ENCODE data around the gene PLEKHA8. TPM values are rescaled to one million over a fixed set of nuclear protein-coding genes. Genes with fewer than 3 reads are reported as not detected.
"Not testable (repeated sequence)": the region's sequence is repeated elsewhere in the genome, so short reads cannot be mapped to it uniquely, and the experiment has no call there.

PLEKHA8 gene
- total RNA-seq, 1 donor from 2014 or later: 3.4 TPM

DNA sequence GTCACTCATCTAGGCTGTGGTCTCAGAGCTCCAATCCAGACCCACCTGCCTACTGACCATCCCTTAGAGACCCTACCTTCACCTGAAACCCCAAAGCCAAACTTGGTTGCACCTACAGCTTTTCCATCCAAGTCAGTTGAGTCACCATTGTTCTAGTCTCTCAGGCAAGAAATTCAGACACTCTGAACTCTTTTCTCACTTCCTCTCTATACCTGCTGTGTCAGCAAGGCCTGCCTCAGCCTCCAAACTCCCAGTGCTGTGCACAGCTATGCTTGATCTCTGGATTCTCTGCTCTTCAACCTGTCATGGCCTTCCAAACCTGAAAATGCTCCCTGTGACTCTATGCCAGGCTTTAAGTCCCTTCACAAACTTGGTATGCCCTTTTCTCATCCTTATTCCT is 59.2 kb downstream of the PLEKHA8 start:
- intact Hi-C loops (cut with micrococcal nuclease): no loop called here
- DNase-seq: no peak
- no peak for ATAC-seq

DNA sequence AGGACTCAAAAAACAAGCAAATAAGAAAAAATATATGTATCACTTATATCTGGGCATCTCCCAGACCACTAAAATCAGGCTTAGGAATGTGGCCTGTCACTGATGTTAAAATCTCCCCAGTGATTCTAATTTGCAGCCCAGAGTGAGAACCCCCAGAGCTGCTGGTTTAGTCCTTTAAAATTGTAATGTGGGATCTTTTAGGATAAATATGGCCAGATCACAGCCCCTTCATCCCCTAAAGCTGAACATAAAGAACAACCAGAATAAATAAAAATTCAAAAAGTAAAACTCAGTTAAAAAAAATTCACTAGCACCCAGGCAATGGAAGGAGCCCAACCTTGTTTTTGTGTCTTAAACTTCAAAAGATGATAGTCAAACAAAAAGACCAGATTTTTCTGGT is 60.1 kb downstream of the PLEKHA8 start:
- ATAC-seq (no peak), DNase-seq (no peak)

DNA sequence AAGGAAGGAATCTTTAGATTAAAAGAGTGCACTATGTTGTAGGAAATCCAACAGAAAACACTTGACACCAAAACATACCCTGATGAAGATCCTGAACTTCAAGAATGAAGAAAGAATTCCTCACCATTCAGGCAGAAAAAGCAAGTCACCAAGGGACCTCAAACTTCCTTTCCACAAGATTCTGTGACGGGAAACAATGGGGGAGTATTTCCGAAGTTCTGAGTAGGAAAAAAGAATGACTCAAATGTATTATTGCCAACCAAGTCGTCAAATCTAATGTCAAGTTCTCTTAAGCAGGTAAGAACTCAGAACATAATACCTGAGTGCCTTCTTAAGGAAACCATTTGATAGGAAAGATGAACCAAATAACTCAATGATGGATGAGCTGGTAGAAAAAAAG is 61.9 kb downstream of the PLEKHA8 start:
- no peak for ATAC-seq
- no peak for DNase-seq
- intact Hi-C loops (cut with micrococcal nuclease): no loop called here

More for the DNA sequence above, 60.1 kb downstream of the PLEKHA8 start:
- intact Hi-C loops (cut with micrococcal nuclease): no loop called here

DNA sequence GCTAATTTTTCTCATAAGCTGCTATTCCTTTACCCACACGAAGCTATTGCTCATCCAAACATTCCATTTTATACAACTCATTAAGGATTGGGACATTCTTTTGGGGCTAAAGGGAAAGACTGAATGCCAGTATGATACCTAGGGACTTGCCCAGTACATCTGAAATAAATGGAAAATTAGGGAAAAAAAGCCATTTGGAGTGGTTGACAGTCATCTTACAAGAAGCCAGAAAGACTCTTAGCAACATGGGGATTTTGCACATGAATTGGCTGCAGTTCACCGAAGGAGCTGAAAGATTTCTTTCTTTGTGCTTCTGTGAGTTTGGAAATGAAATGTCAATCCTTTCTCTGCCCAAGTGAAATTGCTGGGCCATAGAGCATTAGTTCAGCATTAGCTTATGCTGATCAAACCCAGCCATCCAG is 63.3 kb downstream of the PLEKHA8 start:
- intact Hi-C loops (cut with micrococcal nuclease): no loop called here

DNA sequence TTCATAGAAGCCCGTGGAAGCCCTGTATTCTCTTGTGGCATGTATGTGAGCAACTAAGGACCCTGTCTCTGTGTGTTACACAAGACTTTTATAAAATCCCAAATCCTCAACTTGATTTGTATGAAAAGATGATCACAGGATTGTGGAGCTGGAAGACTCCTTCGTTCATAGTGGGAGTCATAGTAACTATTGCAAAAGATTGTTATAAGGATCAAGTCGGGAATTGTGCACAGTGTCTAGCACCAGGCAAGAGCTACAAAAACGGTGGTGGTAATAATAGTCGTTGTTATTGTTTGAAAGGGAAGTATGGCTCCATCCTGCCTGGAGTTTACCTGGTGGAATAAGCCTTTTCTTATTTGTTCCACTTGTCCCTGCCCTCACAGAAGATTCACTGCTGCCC is 63.8 kb downstream of the PLEKHA8 start:
- intact Hi-C loops (cut with micrococcal nuclease): no loop called here
- ATAC-seq: peak; percentile 31
- DNase-seq: no peak

More for the DNA sequence above, 63.3 kb downstream of the PLEKHA8 start:
- ATAC-seq: peak; percentile 70
- DNase-seq: no peak

DNA sequence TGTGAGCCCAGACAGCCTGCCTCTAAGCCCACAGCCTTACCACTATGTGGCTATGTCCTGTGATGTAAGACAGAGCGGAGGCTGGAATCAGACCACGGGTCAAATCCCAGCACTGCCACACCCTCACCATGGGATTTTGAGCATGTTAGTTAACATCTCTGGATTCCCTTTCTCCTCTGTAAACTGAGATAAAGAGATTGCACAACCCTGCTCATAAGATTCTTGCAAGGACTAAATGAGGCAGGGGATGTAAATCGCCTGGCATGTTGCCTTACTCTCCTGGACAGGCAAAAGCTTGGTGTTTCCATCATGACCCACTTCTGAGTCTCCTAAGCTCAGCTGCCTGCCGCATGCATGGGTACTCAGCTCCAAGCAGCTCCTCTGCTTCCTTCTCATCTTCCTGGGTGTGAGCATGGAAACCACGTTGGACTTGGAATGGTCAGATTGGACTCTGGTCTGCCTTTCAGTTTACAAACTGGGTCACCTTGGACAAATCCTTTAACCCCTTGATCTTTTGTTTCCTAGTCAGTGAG is 65.3 kb downstream of the PLEKHA8 start:
- intact Hi-C loops (cut with micrococcal nuclease): no loop called here

DNA sequence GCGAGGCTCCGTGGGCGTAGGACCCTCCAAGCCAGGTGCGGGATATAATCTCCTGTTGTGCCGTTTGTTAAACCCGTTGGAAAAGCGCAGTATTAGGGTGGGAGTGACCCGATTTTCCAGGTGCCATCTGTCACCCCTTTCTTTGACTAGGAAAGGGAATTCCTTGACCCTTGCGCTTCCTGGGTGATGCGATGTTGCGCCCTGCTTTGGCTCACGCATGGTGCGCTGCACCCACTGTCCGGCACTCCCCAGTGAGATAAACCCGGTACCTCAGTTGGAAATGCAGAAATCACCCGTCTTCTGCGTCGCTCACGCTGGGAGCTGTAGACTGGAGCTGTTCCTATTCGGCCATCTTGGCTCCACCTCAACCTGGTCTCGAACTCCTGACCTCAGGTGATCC is 70.4 kb downstream of the PLEKHA8 start:
- ATAC-seq, DNase-seq: not testable (repeated sequence)

More for the DNA sequence above, 65.3 kb downstream of the PLEKHA8 start:
- peak; percentile 38 for DNase-seq
- peak; percentile 91 for ATAC-seq

DNA sequence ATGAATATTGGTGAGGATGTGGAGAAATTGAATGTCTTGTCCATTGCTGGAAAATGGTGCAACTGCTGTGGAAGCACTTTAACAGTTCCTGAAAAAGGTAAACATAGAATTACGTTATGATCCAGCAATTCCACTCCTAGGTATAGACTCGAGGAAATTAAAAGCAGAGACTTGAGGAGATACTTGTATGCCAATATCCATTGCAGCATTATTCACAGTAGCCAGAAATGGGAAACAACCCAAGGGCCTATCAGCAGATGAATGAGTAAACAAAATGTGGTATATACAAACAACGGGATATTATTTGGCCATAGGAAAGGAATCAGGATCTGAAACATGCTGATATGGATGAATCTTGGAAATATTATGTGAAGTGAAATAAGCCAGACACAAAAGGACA is 74.1 kb downstream of the PLEKHA8 start:
- no peak for ATAC-seq
- no peak for DNase-seq
- intact Hi-C loops (cut with micrococcal nuclease): no loop called here

More for the DNA sequence above, 70.4 kb downstream of the PLEKHA8 start:
- intact Hi-C loops (cut with micrococcal nuclease): not testable (repeated sequence)

DNA sequence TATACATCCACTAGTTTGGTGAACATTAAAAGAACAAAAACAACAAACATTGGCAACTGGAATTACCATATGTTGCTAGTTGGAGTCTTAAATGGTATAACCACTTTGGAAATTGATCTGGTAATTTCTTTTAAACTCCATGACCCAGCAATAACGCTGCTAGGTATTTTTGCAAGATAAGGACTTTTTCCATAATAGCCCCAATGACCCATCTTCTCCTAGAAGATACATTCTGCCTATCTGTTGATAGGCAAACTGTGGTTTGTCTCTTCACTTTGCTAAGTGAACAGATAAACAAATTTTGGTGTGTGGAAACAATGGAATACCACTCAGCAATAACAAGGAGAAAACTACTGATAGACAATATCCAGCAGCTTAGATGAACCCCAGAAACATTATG is 75.9 kb downstream of the PLEKHA8 start:
- intact Hi-C loops (cut with micrococcal nuclease): no loop called here
- ATAC-seq (no peak), DNase-seq (no peak)

DNA sequence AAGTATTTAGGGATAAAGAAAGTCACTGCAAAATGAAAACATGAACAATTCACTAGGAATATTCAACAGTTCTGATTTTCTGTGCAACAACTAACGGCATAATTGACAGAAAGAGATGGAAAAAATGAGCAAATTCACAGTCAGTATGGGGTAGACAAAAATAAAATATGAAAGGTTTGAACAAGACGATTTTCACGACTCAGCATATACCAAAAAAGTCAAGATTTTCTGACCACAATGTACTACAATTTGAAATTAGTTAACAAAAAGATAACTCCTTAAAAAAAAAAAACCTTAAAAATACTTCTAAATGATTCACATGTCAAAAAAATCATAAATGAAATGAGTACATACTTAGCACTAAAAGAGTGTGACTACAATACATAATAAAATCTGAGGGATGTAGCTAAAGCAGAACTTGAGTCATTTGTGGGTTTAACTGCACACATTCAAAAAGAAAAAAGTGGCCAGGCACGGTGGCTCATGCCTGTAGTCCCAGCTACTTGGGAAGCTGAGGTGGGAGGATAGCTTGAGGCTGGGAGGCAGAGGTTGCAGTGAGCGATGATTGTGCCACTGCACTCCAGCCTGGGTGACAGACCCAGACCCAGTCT is 84.0 kb downstream of the PLEKHA8 start:
- no peak for DNase-seq
- intact Hi-C loops (cut with micrococcal nuclease): no loop called here

DNA sequence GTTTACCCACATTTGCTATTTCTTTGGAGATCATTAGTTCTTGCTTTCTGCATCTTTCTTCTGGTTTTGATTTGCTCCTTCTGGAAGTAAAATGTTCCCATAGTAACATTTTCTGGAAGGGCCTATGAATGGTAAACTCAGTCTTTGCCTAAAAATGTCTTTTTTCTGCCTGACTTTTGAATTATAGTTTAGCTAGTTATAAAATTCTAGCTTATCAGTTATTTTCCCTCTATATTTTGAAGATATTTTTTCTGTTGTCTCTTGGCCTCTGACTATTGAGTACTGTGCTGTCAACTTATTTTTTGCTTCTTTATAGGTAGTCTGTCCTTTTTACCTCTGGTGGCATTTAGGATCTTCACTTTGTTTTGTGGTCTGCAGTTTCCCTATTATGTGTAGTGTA is 84.9 kb downstream of the PLEKHA8 start:
- DNase-seq (no peak), ATAC-seq (no peak)
- intact Hi-C loops (cut with micrococcal nuclease): no loop called here

More for the DNA sequence above, 84.0 kb downstream of the PLEKHA8 start:
- ATAC-seq: no peak

DNA sequence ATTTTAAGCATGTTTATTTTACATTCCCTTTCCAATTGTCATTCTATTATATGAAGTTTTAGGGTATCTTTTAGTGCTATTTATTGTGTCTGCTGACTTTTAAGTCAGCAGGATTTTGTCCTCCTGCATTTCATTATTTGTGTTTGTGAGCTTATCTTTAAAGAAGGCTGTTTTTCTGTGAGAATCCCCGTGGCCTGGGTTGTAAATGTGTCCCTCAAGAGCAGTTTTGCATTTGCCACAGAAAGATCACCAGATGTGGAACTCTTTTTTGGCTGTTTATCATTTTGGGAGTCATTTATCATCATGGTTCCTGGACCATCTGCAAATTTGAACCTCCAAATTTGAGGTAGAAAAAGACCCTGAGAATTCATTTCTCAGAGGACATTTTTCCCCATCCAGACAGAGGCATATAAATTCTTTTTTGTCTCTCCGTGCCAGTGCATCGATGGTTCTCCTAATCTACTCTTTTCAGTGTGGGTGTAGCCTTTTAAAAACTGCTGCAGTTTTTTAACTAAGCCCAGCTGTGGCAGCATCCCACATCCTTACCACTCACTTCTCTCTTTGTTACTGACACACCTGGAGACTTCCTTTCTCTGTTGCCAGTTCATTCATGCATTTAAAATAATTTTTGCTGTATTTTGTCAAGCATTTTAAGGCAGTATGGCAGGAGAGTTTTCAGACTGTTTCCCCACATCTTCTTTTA is 86.5 kb downstream of the PLEKHA8 start:
- DNase-seq: no peak
- ATAC-seq: no peak
- intact Hi-C loops (cut with micrococcal nuclease): no loop called here

DNA sequence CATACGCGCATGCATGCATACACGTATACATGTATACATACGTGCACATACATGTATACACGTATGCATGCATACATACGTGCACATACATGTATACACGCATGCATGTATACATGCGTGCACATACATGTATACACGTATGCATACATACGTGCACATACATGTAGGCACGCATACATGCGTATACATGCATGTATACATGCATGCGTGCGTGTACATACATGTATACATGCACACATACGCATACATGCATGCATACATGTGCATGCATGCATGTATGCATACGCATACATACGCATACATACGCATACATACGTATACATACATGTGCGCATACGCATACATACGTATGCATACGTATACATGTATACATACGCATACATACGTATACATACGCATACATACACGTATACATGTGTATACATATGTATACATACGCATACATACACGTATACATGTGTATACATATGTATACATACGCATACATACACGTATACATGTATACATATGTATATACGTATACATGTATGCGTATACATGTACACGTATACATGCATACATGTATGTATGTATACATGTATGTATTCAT is 87.6 kb downstream of the PLEKHA8 start:
- no peak for ATAC-seq
- intact Hi-C loops (cut with micrococcal nuclease): no loop called here
- no peak for DNase-seq

DNA sequence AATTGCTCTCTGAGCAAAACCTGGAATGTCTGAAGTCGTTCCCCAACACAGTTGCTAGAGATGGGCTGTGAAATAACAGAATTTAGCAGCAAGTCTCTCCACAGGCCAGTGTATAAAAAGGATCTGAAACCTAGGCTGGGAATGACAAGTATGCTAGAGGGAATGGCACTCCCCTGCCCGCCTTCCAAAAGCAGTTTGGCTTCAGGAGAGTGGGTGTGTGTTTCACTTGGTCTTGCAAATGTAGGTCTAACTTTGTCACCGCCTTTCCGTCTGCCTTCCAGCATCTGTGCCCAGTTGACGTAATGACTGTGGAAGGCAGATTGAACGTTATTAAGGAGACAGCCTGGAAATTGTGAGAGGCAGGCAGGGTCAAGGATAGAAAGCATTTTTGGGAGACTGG is 88.6 kb downstream of the PLEKHA8 start:
- intact Hi-C loops (cut with micrococcal nuclease): no loop called here
- DNase-seq: no peak
- ATAC-seq: peak; percentile 95

DNA sequence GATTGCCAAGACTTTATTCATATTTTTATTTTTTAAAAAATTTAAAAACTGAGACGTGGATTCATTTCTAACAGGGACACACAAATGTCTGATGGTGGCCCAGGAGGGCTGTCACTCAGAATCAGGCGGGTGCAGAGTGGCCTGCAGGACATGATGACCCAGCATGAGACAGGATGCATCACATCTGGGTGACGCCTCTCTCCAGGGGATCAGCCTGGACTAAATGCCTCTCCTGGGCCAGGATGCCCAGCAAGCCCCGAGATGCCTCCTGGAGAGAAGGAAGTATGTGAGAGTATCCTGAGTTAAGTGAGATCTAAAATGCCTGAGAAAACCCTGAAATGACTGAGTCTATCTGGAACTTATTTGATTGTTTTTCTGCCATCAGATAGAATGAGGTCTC is 89.7 kb downstream of the PLEKHA8 start:
- DNase-seq (no peak), ATAC-seq (no peak)
- intact Hi-C loops (cut with micrococcal nuclease): no loop called here

DNA sequence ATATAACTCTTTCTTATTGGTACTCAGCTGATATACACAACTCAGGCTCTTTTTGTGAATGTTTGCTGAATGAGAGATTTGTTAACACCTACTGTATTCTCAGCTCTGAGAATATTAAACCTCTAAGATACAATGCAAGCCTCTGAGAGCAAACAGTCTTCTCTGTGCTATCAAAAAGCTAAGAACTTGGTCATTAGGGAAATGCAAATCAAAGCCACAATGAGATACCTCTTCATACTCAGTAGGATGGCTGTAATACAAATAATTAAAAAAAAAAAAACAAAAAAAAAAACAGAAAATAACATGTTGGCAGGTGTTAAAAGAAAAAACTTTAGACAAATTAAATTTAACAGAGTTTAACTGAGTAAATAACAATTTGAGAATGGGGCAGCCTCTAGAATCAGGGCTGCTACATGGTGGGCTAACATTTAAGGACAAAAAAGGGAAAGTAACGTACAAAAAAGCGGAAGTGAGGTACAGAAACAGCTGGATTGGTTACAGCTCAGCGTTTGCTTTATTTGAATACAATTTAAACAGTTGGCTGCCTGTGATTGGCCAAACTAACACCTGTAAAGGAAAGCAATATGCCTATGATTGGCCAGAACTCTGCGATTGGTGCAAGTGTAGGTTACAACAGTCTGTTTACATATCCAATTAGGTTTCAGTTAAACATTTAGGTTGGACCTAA is 91.8 kb downstream of the PLEKHA8 start:
- DNase-seq (no peak), ATAC-seq (no peak)
- intact Hi-C loops (cut with micrococcal nuclease): no loop called here

DNA sequence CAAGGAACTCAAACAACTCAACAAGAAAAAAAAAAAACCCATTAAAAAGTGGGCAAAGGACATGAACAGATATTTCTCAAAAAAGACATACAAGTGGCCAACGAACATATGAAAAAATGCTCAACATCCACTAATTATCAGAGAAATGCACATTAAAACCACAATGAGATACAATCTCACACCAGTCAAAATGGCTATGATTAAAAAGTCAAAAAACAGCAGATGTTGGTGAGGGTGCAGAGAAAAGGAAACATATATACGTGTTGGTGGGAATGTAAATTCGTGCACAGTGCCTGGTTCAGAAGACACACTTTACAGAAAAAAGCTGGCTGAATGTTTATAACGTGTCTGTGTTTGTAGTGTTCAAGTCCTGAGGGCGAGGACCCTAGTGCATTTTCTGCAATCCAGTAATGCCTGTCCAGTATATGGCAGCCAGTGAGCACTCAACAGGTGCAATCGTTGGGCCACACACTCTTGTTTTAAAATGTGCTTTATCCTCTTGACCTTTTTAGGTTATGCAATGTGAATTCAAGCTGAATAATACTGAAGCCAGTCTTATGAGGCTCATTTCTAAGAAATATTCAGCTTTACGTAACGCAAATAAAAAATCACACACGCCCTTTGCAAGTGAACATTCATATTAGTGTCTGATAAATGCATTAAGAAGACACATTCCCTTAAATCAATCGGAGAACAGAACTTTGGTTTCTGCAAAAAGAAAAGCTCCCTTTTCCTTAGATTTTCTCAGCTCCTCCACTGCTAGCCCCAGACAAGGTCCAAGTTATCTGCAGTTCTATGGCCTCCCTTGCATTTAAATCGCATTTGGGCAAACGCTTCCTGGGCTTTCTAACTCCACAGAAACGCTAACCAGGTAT is 105.8 kb downstream of the PLEKHA8 start:
- intact Hi-C loops (cut with micrococcal nuclease): no loop called here

DNA sequence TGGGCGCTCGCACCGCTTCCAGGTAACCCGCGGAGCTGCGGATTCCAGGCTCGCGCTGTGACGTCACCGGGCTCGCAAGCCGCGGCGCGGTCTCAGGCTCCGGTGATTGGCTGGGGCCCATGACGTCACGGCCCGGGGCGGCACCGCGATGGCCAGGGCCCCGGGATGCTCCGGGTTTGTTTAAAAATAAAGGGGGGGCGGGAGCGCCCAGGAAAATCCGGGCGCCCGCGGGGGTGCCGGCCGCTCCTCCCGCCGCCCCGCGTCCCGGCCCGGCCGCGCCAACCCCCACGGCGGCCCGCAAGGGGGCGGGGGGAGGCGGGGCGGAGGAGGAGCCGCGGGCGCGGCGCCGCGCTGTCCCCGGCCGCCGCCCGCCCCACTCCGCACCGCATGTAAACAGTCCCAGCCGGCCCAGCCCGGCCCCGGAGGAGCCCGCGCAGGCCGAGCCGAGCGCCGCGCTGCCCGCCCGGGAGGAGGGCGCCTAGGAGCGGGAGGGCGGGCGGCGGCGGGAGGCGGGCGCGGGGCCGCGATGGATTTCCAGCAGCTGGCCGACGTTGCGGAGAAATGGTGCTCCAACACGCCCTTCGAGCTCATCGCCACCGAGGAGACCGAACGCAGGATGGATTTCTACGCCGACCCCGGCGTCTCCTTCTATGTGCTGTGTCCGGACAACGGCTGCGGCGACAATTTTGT is 106.5 kb downstream of the PLEKHA8 start, which contains the start of gene MTURN:
MTURN (plus strand) TSS at position 376 of the 690 bp plus-strand sequence; CDS start at position 527, 151 bp downstream.
- DNase-seq: peak; percentile 95
- intact Hi-C loops (cut with micrococcal nuclease): no loop called here
- peak; percentile 85 for ATAC-seq

More for the DNA sequence above, 105.8 kb downstream of the PLEKHA8 start:
- ATAC-seq (no peak), DNase-seq (no peak)
